HL-60 (cell line): Measurements from ENCODE around the gene GRID1.

Source experiments
- DNase-seq, 2 experiments: peaks; one replicate each; pipeline ENCODE4 v3.0.0-alpha.2; 2010 to 2020; ENCODE audit warnings: low read depth in 1 of 2, low spot score in 1 of 2
- H3K27ac ChIP-seq: fragments of 250-450 bp; sonication (Bioruptor Pico); replicated peaks from 2 replicates; pipeline ENCODE4 v1.5.1; 2020; ENCODE audit warnings: mild to moderate bottlenecking, moderate library complexity
- H3K27me3 ChIP-seq: fragments of 250-450 bp; sonication (Bioruptor Pico); 2 replicates; pipeline ENCODE4 v1.5.1; 2021; ENCODE audit warnings: mild to moderate bottlenecking, moderate library complexity; ENCODE audit not compliant: insufficient read depth, poor library complexity, severe bottlenecking
- H3K4me3 ChIP-seq: replicated peaks from 2 replicates; pipeline ENCODE4 v1.5.1; 2011; ENCODE audit warnings: mild to moderate bottlenecking, control low read depth, low read length; ENCODE audit not compliant: insufficient read depth
- CTCF ChIP-seq: IDR thresholded peaks from one replicate; pipeline ENCODE4 v1.5.1; 2011; ENCODE audit warnings: low read length, control low read depth, inconsistent platforms; ENCODE audit not compliant: insufficient read depth
- GABPA ChIP-seq: IDR thresholded peaks from 2 replicates; pipeline ENCODE4 v1.6.1; 2012; ENCODE audit warnings: low read depth
- POLR2AphosphoS5 ChIP-seq: IDR thresholded peaks from 2 replicates; pipeline ENCODE4 v1.6.1; 2012; ENCODE audit warnings: low read depth
- SPI1 ChIP-seq: IDR thresholded peaks from 2 replicates; pipeline ENCODE4 v1.6.1; 2012; ENCODE audit warnings: low read depth, mild to moderate bottlenecking, borderline replicate concordance
- TF ChIP-seq, protein P1 (sequence below): IDR thresholded peaks from 2 replicates; pipeline ENCODE4 v1.6.1; 2012; ENCODE audit warnings: low read depth; ENCODE audit not compliant: insufficient replicate concordance

Gene GRID1

GRCh38 chr10:86286236-86287109, 80.1 kb downstream of the GRID1 start:
- TF ChIP-seq GABPA (no peak), POLR2AphosphoS5 (no peak), SPI1 (no peak), CTCF (no peak)
- TF ChIP-seq, protein P1, sequence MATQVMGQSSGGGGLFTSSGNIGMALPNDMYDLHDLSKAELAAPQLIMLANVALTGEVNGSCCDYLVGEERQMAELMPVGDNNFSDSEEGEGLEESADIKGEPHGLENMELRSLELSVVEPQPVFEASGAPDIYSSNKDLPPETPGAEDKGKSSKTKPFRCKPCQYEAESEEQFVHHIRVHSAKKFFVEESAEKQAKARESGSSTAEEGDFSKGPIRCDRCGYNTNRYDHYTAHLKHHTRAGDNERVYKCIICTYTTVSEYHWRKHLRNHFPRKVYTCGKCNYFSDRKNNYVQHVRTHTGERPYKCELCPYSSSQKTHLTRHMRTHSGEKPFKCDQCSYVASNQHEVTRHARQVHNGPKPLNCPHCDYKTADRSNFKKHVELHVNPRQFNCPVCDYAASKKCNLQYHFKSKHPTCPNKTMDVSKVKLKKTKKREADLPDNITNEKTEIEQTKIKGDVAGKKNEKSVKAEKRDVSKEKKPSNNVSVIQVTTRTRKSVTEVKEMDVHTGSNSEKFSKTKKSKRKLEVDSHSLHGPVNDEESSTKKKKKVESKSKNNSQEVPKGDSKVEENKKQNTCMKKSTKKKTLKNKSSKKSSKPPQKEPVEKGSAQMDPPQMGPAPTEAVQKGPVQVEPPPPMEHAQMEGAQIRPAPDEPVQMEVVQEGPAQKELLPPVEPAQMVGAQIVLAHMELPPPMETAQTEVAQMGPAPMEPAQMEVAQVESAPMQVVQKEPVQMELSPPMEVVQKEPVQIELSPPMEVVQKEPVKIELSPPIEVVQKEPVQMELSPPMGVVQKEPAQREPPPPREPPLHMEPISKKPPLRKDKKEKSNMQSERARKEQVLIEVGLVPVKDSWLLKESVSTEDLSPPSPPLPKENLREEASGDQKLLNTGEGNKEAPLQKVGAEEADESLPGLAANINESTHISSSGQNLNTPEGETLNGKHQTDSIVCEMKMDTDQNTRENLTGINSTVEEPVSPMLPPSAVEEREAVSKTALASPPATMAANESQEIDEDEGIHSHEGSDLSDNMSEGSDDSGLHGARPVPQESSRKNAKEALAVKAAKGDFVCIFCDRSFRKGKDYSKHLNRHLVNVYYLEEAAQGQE: no peak
- Histone ChIP-seq H3K27me3 (no peaks in the 10 kb centered on the region), H3K4me3 (no peak overlapping the region), H3K27ac (no peak overlapping the region)
- DNase-seq: no peak

GRCh38 chr10:86285136-86285790, 81.3 kb downstream of the GRID1 start:
- DNase-seq: no peak
- TF ChIP-seq, protein P1: no peak
- TF ChIP-seq POLR2AphosphoS5 (no peak), GABPA (no peak), CTCF (no peak), SPI1 (no peak)
- Histone ChIP-seq H3K4me3 (no peak overlapping the region), H3K27ac (no peak overlapping the region), H3K27me3 (no peaks in the 10 kb centered on the region)

- TF ChIP-seq SPI1 (no peak), CTCF (no peak), GABPA (no peak), POLR2AphosphoS5 (no peak)
- TF ChIP-seq, protein P1: no peak
- DNase-seq: no peak
- H3K27me3 ChIP-seq: no peaks in the 10 kb centered on the region
- no peak overlapping the region for H3K27ac ChIP-seq
- no peak overlapping the region for H3K4me3 ChIP-seq
These were observed 82.1 kb downstream of the GRID1 start for GRCh38 chr10:86284355-86285105.
